Vagina (tissue), 2 donors: ENCODE measurements around the gene ZNF575.
A peak's percentile ranks its signal among the peaks of the same experiment; 100 is the strongest.

Experiments used
- POLR2A ChIP-seq, 2 donors: fragments of 450-650 bp; IDR thresholded peaks; one replicate each; pipeline ENCODE4 v1.6.1; 2017; ENCODE audit warnings: antibody characterized with exemption in 2 of 2, mild to moderate bottlenecking in 2 of 2, moderate library complexity in 2 of 2
- POLR2AphosphoS5 ChIP-seq, 2 donors: sonication (generic); formaldehyde crosslinking; IDR thresholded peaks; one replicate each; pipeline ENCODE4 v1.9.0; 2017; ENCODE audit warnings: antibody characterized with exemption in 2 of 2, mild to moderate bottlenecking in 2 of 2, low read depth in 1 of 2; ENCODE audit not compliant: insufficient read depth in 1 of 2
- TF ChIP-seq, protein P1 (sequence below), 3 experiments: fragments of 450-650 bp in 2 of 3; fragments of 200-600 bp in 1 of 3; sonication (generic) in 1 of 3; IDR thresholded peaks; one replicate each; pipeline ENCODE4 v1.5.1; 2017 to 2019; ENCODE audit warnings: antibody characterized with exemption in 3 of 3, mild to moderate bottlenecking in 2 of 3, moderate library complexity in 2 of 3

GRCh38 chr19:43533546-43534304 is 737 bp downstream of the ZNF575 start:
- TF ChIP-seq, protein P1, sequence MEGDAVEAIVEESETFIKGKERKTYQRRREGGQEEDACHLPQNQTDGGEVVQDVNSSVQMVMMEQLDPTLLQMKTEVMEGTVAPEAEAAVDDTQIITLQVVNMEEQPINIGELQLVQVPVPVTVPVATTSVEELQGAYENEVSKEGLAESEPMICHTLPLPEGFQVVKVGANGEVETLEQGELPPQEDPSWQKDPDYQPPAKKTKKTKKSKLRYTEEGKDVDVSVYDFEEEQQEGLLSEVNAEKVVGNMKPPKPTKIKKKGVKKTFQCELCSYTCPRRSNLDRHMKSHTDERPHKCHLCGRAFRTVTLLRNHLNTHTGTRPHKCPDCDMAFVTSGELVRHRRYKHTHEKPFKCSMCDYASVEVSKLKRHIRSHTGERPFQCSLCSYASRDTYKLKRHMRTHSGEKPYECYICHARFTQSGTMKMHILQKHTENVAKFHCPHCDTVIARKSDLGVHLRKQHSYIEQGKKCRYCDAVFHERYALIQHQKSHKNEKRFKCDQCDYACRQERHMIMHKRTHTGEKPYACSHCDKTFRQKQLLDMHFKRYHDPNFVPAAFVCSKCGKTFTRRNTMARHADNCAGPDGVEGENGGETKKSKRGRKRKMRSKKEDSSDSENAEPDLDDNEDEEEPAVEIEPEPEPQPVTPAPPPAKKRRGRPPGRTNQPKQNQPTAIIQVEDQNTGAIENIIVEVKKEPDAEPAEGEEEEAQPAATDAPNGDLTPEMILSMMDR (IDR thresholded peaks at IDR 0.05) = no peak
- TF ChIP-seq POLR2A (IDR thresholded peaks at IDR 0.05) (no peak), POLR2AphosphoS5 (IDR thresholded peaks at IDR 0.05; ENCODE audit: insufficient read depth in 1 of 2, low read depth in 1 of 2) (peak; percentile 77 to 82)
